SK-N-SH (cell line): ENCODE results near the gene CHAT. TPM values are rescaled to one million over a fixed set of nuclear protein-coding genes. Genes with fewer than 3 reads are reported as not detected.
"Not testable (repeated sequence)": the region's sequence is repeated elsewhere in the genome, so short reads cannot be mapped to it uniquely, and the experiment has no call there.

ENCODE experiments used
- CTCF ChIA-PET: fragments of 300-600, 350-600 bp; formaldehyde crosslinking; extraction: SDS; loops from one replicate; lab custom pipeline; 2021; lab: Yijun Ruan, JAX
- POLR2A ChIA-PET: fragments of 350-600 bp; sonication (Branson Sonifier 250); formaldehyde crosslinking; extraction: SDS; loops from one replicate; lab custom pipeline; 2020; ENCODE audit warnings: antibody characterized with exemption, inconsistent platforms; lab: Yijun Ruan, JAX
- DNase-seq: peaks from one replicate; pipeline ENCODE4 v3.0.0; 2012
- H2AFZ ChIP-seq: fragments of 200-600 bp; sonication (generic); 2 replicates; pipeline ENCODE4 v1.8.1; 2016; ENCODE audit warnings: antibody characterized with exemption, mild to moderate bottlenecking, low read depth
- H3F3A ChIP-seq: fragments of 200-600 bp; sonication (generic); replicated peaks from 2 replicates; pipeline ENCODE3; 2016; ENCODE audit warnings: antibody characterized with exemption, mild to moderate bottlenecking; ENCODE audit not compliant: insufficient read depth
- H3K27ac ChIP-seq, 2 experiments: fragments of 200-500 bp in 1 of 2; fragments of 200-600 bp in 1 of 2; sonication (Bioruptor generic) in 1 of 2; sonication (generic), shearing (Covaris generic) in 1 of 2; 2 replicates each; pipeline versions ENCODE4 v1.5.1 to v1.6.1; 2014 to 2016; ENCODE audit warnings: low read depth in 2 of 2, inconsistent platforms in 1 of 2, low read length in 1 of 2, mild to moderate bottlenecking in 1 of 2, mixed read lengths in 1 of 2
- H3K27me3 ChIP-seq: fragments of 200-600 bp; sonication (generic), shearing (Covaris generic); 2 replicates; pipeline ENCODE4 v1.6.1; 2016; ENCODE audit warnings: mixed run types; ENCODE audit not compliant: insufficient read depth
- H3K36me3 ChIP-seq, 2 experiments: fragments of 200-500 bp in 1 of 2; fragments of 200-600 bp in 1 of 2; sonication (Bioruptor generic) in 1 of 2; sonication (generic) in 1 of 2; replicated peaks in 1 of 2; 2 replicates each; pipeline versions ENCODE3 to v1.5.1; 2014 to 2016; ENCODE audit warnings: low read length in 1 of 2, mild to moderate bottlenecking in 1 of 2; ENCODE audit not compliant: insufficient read depth in 2 of 2, control insufficient read depth in 1 of 2
- H3K4me1 ChIP-seq, 2 experiments: fragments of 200-500 bp in 1 of 2; fragments of 200-600 bp in 1 of 2; sonication (Bioruptor generic) in 1 of 2; sonication (generic), shearing (Covaris generic) in 1 of 2; 2 replicates each; pipeline versions ENCODE4 v1.5.1 to v1.6.1; 2014 to 2016; ENCODE audit warnings: low read depth in 1 of 2, low read length in 1 of 2, mixed run types in 1 of 2; ENCODE audit not compliant: insufficient read depth in 2 of 2, control insufficient read depth in 1 of 2
- H3K4me2 ChIP-seq: fragments of 200-600 bp; sonication (generic), shearing (Covaris generic); 2 replicates; pipeline ENCODE4 v1.6.1; 2017; ENCODE audit warnings: mixed run types
- H3K4me3 ChIP-seq, 2 experiments: fragments of 200-500 bp in 1 of 2; fragments of 200-600 bp in 1 of 2; sonication (Bioruptor generic) in 1 of 2; sonication (generic), shearing (Covaris generic) in 1 of 2; 2 replicates each; pipeline versions ENCODE4 v1.5.1 to v1.8.1; 2014 to 2016; ENCODE audit warnings: low read depth in 2 of 2, inconsistent platforms in 1 of 2, low read length in 1 of 2, mild to moderate bottlenecking in 1 of 2, mixed read lengths in 1 of 2, moderate library complexity in 1 of 2
- H3K79me2 ChIP-seq: fragments of 200-600 bp; sonication (generic); 2 replicates; pipeline ENCODE4 v1.8.1; 2017; ENCODE audit warnings: mild to moderate bottlenecking; ENCODE audit not compliant: insufficient read depth
- H3K9ac ChIP-seq: fragments of 200-600 bp; sonication (generic); 2 replicates; pipeline ENCODE4 v1.6.1; 2017; ENCODE audit warnings: mixed run types
- H3K9me2 ChIP-seq: fragments of 200-600 bp; sonication (generic); 2 replicates; pipeline ENCODE4 v1.6.1; 2017; ENCODE audit warnings: mixed run types
- H3K9me3 ChIP-seq: fragments of 200-600 bp; sonication (generic); 2 replicates; pipeline ENCODE4 v1.6.1; 2017; ENCODE audit warnings: mixed run types, mild to moderate bottlenecking, moderate library complexity
- H4K20me1 ChIP-seq: fragments of 200-600 bp; sonication (generic); 2 replicates; pipeline ENCODE4 v1.6.1; 2017; ENCODE audit warnings: mild to moderate bottlenecking, mixed run types; ENCODE audit not compliant: insufficient read depth
- EZH2phosphoT487 ChIP-seq: fragments of 200-600 bp; sonication (generic); IDR thresholded peaks from 2 replicates; pipeline ENCODE4 v1.6.1; 2017; ENCODE audit warnings: low read depth, mixed run types, mild to moderate bottlenecking, antibody characterized with exemption, moderate library complexity, borderline replicate concordance
- GABPA ChIP-seq: IDR thresholded peaks from 2 replicates; pipeline ENCODE4 v1.4.0; 2012; ENCODE audit warnings: low read depth, mild to moderate bottlenecking
- GATA2 ChIP-seq: sonication (generic); formaldehyde crosslinking; IDR thresholded peaks from 2 replicates; pipeline ENCODE4 v1.5.0; 2020; ENCODE audit warnings: mild to moderate bottlenecking, missing genetic modification reagents
- MAX ChIP-seq: IDR thresholded peaks from 2 replicates; pipeline ENCODE4 v1.4.0; 2012; ENCODE audit warnings: low read depth
- MXI1 ChIP-seq: IDR thresholded peaks from 2 replicates; pipeline ENCODE4 v1.6.1; 2012; ENCODE audit warnings: mild to moderate bottlenecking, low read depth, low read length, improper control_type of control experiment
- RAD21 ChIP-seq: IDR thresholded peaks from 2 replicates; pipeline ENCODE4 v1.6.1; 2012; ENCODE audit warnings: mild to moderate bottlenecking, low read length
- RFX5 ChIP-seq: IDR thresholded peaks from 2 replicates; pipeline ENCODE4 v1.6.1; 2012; ENCODE audit warnings: mild to moderate bottlenecking, improper control_type of control experiment, low read length
- USF2 ChIP-seq: fragments of 150-350 bp; IDR thresholded peaks from 2 replicates; pipeline ENCODE4 v1.6.1; 2017; ENCODE audit warnings: antibody characterized with exemption, low read length, low read depth, borderline replicate concordance
- WGBS: methylation state at CpG from one replicate; pipeline ENCODE4 v1.1.6; 2017; ENCODE audit warnings: low lambda C conversion rate; 5-methylcytosine and 5-hydroxymethylcytosine counted together
- polyA plus RNA-seq, 3 experiments: library from polyadenylated mRNA; depleted of rRNA; stranded (reverse); fragments of >200 nt; gene quantifications; 2 replicates each; pipeline ENCODE4 v1.2.3, GENCODE V29; 2012
- TF ChIP-seq, protein P1 (sequence below): fragments of 150-350 bp; IDR thresholded peaks from 2 replicates; pipeline ENCODE4 v1.6.1; 2016; ENCODE audit warnings: mild to moderate bottlenecking, low read depth, low read length
- TF ChIP-seq, protein P2 (sequence below): IDR thresholded peaks from 2 replicates; pipeline ENCODE4 v1.4.0; 2012; ENCODE audit warnings: low read depth, borderline replicate concordance

The CHAT gene
- polyA plus RNA-seq, 1 of the 3 experiments (the other 2 are of a cell fraction): not detected

- WGBS: 19% methylated on average over 19 of the region's 19 CpGs
- Histone ChIP-seq H3K9me2 (no peaks in the 10 kb centered on the region), H3F3A (no peaks in the 10 kb centered on the region), H3K4me1 (peaks cover 0 to 10% of the 10 kb centered on the region in 2 experiments; a peak in 1 of 4 replicates), H3K27ac (peak overlapping the region in 1 of 2 experiments; percentile 6; a peak in 1 of 4 replicates), H2AFZ (peak overlapping the region; percentile 71; the same call in 1 of the 2 replicates), H3K4me2 (peak overlapping the region; percentile 72), H3K27me3 (no peaks in the 10 kb centered on the region), H3K4me3 (peak overlapping the region; percentile 46 to 53), H3K36me3 (no peaks in the 10 kb centered on the region), H3K9me3 (no peaks in the 10 kb centered on the region), H4K20me1 (no peaks in the 10 kb centered on the region), H3K9ac (no peak overlapping the region), H3K79me2 (no peaks in the 10 kb centered on the region)
- ChIA-PET CTCF (interaction anchor here (1.0 kb wide), 1 partner anchor 98 kb away, joined by 3 read pairs; no protein-coding TSS in a partner anchor), POLR2A (no interaction called here)
- DNase-seq: peak; percentile 33
- TF ChIP-seq RFX5: no peak
- no peak for TF ChIP-seq RAD21
- TF ChIP-seq, protein P1, sequence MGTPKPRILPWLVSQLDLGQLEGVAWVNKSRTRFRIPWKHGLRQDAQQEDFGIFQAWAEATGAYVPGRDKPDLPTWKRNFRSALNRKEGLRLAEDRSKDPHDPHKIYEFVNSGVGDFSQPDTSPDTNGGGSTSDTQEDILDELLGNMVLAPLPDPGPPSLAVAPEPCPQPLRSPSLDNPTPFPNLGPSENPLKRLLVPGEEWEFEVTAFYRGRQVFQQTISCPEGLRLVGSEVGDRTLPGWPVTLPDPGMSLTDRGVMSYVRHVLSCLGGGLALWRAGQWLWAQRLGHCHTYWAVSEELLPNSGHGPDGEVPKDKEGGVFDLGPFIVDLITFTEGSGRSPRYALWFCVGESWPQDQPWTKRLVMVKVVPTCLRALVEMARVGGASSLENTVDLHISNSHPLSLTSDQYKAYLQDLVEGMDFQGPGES: no peak
- TF ChIP-seq GATA2 (CRISPR knock-in tag): no peak
These were observed 65.1 kb downstream of the CHAT start for GRCh38 chr10:49678827-49679479.

DNA sequence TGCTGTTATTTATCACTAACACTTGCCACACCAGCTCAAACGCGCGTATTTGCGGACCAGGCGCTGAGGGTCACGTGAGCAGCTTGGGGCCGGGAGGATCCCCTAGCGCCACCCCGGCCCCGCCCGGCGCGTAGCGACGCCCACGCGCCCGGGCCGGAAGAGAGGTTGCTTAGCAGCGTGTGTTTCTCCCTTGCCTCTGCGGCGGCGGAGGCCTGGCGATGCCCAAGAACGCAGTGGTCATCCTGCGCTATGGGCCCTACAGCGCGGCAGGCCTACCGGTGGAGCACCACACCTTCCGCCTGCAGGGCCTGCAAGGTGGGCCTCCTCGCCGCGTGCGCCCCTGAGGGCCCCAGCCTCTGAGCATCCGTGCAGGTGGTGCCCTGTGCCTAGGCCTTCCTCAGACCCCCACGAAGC lies 65.7 kb downstream of the CHAT start, which contains the start of gene C10orf53:
C10orf53 (plus strand) TSS at position 172 of the 414 bp plus-strand sequence; CDS start at position 219, 47 bp downstream.
- no peaks in the 10 kb centered on the region for H3K27me3 ChIP-seq
- TF ChIP-seq MXI1 (peak; percentile 88), MAX (peak; percentile 45; the same call in 1 of the 2 replicates), EZH2phosphoT487 (no peak), USF2 (peak; percentile 69), GABPA (no peak)
- TF ChIP-seq, protein P2, sequence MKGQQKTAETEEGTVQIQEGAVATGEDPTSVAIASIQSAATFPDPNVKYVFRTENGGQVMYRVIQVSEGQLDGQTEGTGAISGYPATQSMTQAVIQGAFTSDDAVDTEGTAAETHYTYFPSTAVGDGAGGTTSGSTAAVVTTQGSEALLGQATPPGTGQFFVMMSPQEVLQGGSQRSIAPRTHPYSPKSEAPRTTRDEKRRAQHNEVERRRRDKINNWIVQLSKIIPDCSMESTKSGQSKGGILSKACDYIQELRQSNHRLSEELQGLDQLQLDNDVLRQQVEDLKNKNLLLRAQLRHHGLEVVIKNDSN: peak; percentile 92
- peak within 1 kb of the TSS; percentile 46 to 53 for H3K4me3 ChIP-seq
- 29% methylated on average over 21 of the region's 36 CpGs for WGBS
- H3K36me3 ChIP-seq: no peaks in the 10 kb centered on the region
- ChIA-PET POLR2A (no interaction called here), CTCF (interaction anchor here (1.0 kb wide), 1 partner anchor 97 kb away, joined by 3 read pairs; no protein-coding TSS in a partner anchor)
- H3K4me1 ChIP-seq: peaks cover 0 to 10% of the 10 kb centered on the region in 2 experiments; a peak in 1 of 4 replicates
- peak within 1 kb of the TSS; percentile 72 for H3K4me2 ChIP-seq
- no peaks in the 10 kb centered on the region for H4K20me1 ChIP-seq
- H3K79me2 ChIP-seq: no peaks in the 10 kb centered on the region
- DNase-seq: peak; percentile 95
- H3K9me2 ChIP-seq: no peaks in the 10 kb centered on the region
- H2AFZ ChIP-seq: peak within 1 kb of the TSS; percentile 71; the same call in 1 of the 2 replicates
- H3K9me3 ChIP-seq: no peaks in the 10 kb centered on the region
- no peaks in the 10 kb centered on the region for H3F3A ChIP-seq
- H3K9ac ChIP-seq: no peak within 1 kb of the TSS
- peak within 1 kb of the TSS in 1 of 2 experiments; percentile 45; a peak in 1 of 4 replicates for H3K27ac ChIP-seq

- H3K4me1 ChIP-seq: peaks cover 0 to 10% of the 10 kb centered on the region in 2 experiments; a peak in 1 of 4 replicates
- H3K4me3 ChIP-seq, H3K4me2 ChIP-seq, H3F3A ChIP-seq, H3K9me3 ChIP-seq, H4K20me1 ChIP-seq, H3K27ac ChIP-seq, H3K9ac ChIP-seq, H2AFZ ChIP-seq, H3K79me2 ChIP-seq, DNase-seq, H3K36me3 ChIP-seq, H3K27me3 ChIP-seq, POLR2A ChIA-PET, H3K9me2 ChIP-seq: not testable (repeated sequence)
- 10% methylated on average over 1 of the region's 5 CpGs for WGBS
- CTCF ChIA-PET: interaction anchor here (1.3 to 1.7 kb wide), 2 partner anchors 11 to 89 kb away, joined by 3 to 4 read pairs; no protein-coding TSS in a partner anchor
These were observed 68.6 kb downstream of the CHAT start for GRCh38 chr10:49682449-49682848.
